Measurements from ENCODE around the gene MTUS2.

Gene MTUS2

GRCh38 chr13:29456419-29456818, 636.3 kb downstream of the MTUS2 start:
- no peak overlapping the region for H3K27ac ChIP-seq (ENCODE audit: low read depth, low read length)

GRCh38 chr13:29457299-29457698, 637.2 kb downstream of the MTUS2 start:
- no peaks in the 10 kb centered on the region for H3K79me2 ChIP-seq (ENCODE audit: control insufficient read depth, insufficient read depth, low read length, unreplicated experiment)
- no peak overlapping the region for H3K4me3 ChIP-seq (ENCODE audit: low read depth, low read length)
- H2AFZ ChIP-seq (ENCODE audit: low read length, unreplicated experiment): no peak overlapping the region
- peaks cover 8% of the 10 kb centered on the region for H3K4me1 ChIP-seq (ENCODE audit: control insufficient read depth, insufficient read depth, low read length, unreplicated experiment)
- peaks cover 23% of the 10 kb centered on the region for H3K27me3 ChIP-seq (ENCODE audit: insufficient read depth, low read length)
- H3K27ac ChIP-seq (ENCODE audit: low read depth, low read length): no peak overlapping the region
- no peaks in the 10 kb centered on the region for H3K36me3 ChIP-seq (ENCODE audit: insufficient read depth, low read length)

More at GRCh38 chr13:29456419-29456818, 636.3 kb downstream of the MTUS2 start:
- Histone ChIP-seq H3K4me3 (ENCODE audit: low read depth, low read length) (no peak overlapping the region), H3K4me1 (ENCODE audit: control insufficient read depth, insufficient read depth, low read length, unreplicated experiment) (peaks cover 8% of the 10 kb centered on the region), H2AFZ (ENCODE audit: low read length, unreplicated experiment) (no peak overlapping the region), H3K27me3 (ENCODE audit: insufficient read depth, low read length) (peaks cover 14% of the 10 kb centered on the region; the same call in 1 of the 2 replicates), H3K79me2 (ENCODE audit: control insufficient read depth, insufficient read depth, low read length, unreplicated experiment) (no peaks in the 10 kb centered on the region), H3K36me3 (ENCODE audit: insufficient read depth, low read length) (no peaks in the 10 kb centered on the region)

DNA sequence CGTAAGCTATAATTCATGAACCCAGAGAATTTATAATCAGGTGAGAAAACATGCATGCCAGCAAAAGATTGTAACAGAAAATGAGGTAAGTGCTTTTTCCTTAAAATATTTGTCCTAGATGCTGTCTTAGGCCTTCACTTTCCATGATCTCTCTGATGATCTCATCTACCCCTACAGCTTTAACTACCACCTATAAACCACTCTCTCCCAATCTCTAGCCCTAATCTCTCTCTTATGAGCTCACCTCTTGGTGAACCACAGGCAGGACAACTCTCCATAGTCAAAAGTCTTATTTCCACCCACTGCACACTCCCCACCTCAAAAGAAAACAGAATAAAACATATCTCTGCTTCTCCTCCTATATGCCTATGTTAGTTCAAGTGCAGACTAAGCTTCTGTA, 638.3 kb downstream of the MTUS2 start:
- no peaks in the 10 kb centered on the region for H3K79me2 ChIP-seq (ENCODE audit: control insufficient read depth, insufficient read depth, low read length, unreplicated experiment)
- no peaks in the 10 kb centered on the region for H3K36me3 ChIP-seq (ENCODE audit: insufficient read depth, low read length)
- no peak overlapping the region for H3K4me3 ChIP-seq (ENCODE audit: low read depth, low read length)
- H3K27ac ChIP-seq (ENCODE audit: low read depth, low read length): no peak overlapping the region
- peaks cover 8% of the 10 kb centered on the region for H3K4me1 ChIP-seq (ENCODE audit: control insufficient read depth, insufficient read depth, low read length, unreplicated experiment)
- no peak overlapping the region for H2AFZ ChIP-seq (ENCODE audit: low read length, unreplicated experiment)
- H3K27me3 ChIP-seq (ENCODE audit: insufficient read depth, low read length): peaks cover 27% of the 10 kb centered on the region

GRCh38 chr13:29459813-29460355, 639.7 kb downstream of the MTUS2 start:
- no peak overlapping the region for H3K4me3 ChIP-seq (ENCODE audit: low read depth, low read length)
- H3K79me2 ChIP-seq (ENCODE audit: control insufficient read depth, insufficient read depth, low read length, unreplicated experiment): no peaks in the 10 kb centered on the region
- no peak overlapping the region for H3K27ac ChIP-seq (ENCODE audit: low read depth, low read length)
- peaks cover 8% of the 10 kb centered on the region for H3K4me1 ChIP-seq (ENCODE audit: control insufficient read depth, insufficient read depth, low read length, unreplicated experiment)
- H3K36me3 ChIP-seq (ENCODE audit: insufficient read depth, low read length): no peaks in the 10 kb centered on the region
- no peak overlapping the region for H2AFZ ChIP-seq (ENCODE audit: low read length, unreplicated experiment)
- peaks cover 29% of the 10 kb centered on the region for H3K27me3 ChIP-seq (ENCODE audit: insufficient read depth, low read length)

GRCh38 chr13:29464105-29464679, 644.1 kb downstream of the MTUS2 start:
- Histone ChIP-seq H2AFZ (ENCODE audit: low read length, unreplicated experiment) (no peak overlapping the region), H3K4me1 (ENCODE audit: control insufficient read depth, insufficient read depth, low read length, unreplicated experiment) (peaks cover 6% of the 10 kb centered on the region), H3K36me3 (ENCODE audit: insufficient read depth, low read length) (no peaks in the 10 kb centered on the region), H3K27ac (ENCODE audit: low read depth, low read length) (no peak overlapping the region), H3K4me3 (ENCODE audit: low read depth, low read length) (no peak overlapping the region), H3K79me2 (ENCODE audit: control insufficient read depth, insufficient read depth, low read length, unreplicated experiment) (no peaks in the 10 kb centered on the region), H3K27me3 (ENCODE audit: insufficient read depth, low read length) (peaks cover 29% of the 10 kb centered on the region)

DNA sequence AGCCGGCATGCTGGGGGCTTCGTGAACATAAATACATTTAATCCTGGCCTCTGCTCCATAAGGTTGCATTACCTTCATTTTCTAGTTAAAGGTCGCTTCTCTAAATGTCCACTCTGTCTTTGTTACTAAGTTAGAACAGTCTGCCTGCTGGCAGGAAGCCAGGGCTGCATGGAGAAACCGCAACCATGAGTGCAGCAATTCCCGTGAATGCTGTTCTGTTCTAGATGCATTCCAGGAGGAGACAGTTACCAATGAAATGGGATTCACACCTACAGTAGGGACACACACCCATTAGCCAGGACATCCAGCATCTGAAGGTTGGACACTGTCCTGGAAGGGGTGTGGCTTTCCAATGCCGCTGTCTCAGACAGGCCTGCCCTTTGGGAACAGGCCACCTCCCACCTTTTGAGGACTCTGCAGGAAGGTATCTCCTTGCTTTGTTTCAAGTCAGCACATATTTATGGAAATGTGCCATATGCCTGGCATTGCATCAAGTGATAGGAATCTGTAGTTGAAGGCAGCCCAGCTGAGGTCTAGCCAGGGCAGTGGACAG, 645.7 kb downstream of the MTUS2 start:
- Histone ChIP-seq H3K4me1 (ENCODE audit: control insufficient read depth, insufficient read depth, low read length, unreplicated experiment) (peaks cover 6% of the 10 kb centered on the region), H3K27me3 (ENCODE audit: insufficient read depth, low read length) (peaks cover 29% of the 10 kb centered on the region), H2AFZ (ENCODE audit: low read length, unreplicated experiment) (no peak overlapping the region)

DNA sequence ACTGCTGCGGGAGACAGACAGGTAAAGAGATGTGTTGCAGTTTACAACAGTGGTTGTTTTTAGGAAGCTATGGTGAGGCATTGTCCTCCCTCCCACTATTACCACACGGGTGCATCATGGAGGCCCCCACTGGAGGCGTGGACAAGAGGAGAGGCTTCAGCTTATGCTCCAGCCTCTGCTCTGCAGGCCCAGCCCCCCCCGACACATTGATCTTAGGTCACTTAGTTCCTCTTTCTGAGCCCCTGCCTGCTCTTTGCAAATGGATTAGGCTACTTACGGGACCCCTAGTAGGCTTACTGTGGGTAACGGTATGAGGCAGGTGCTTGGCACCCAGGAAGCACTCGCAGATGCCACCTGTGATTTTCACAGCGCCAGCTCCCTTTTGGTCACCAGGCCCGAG, 651.4 kb downstream of the MTUS2 start:
- H3K4me1 ChIP-seq (ENCODE audit: control insufficient read depth, insufficient read depth, low read length, unreplicated experiment): no peaks in the 10 kb centered on the region
- no peak overlapping the region for H2AFZ ChIP-seq (ENCODE audit: low read length, unreplicated experiment)
- H3K27ac ChIP-seq (ENCODE audit: low read depth, low read length): no peak overlapping the region
- no peak overlapping the region for H3K4me3 ChIP-seq (ENCODE audit: low read depth, low read length)
- no peaks in the 10 kb centered on the region for H3K27me3 ChIP-seq (ENCODE audit: insufficient read depth, low read length)
- H3K79me2 ChIP-seq (ENCODE audit: control insufficient read depth, insufficient read depth, low read length, unreplicated experiment): no peaks in the 10 kb centered on the region
- H3K36me3 ChIP-seq (ENCODE audit: insufficient read depth, low read length): no peaks in the 10 kb centered on the region

More for the DNA sequence above, 645.7 kb downstream of the MTUS2 start:
- no peaks in the 10 kb centered on the region for H3K36me3 ChIP-seq (ENCODE audit: insufficient read depth, low read length)
- H3K4me3 ChIP-seq (ENCODE audit: low read depth, low read length): no peak overlapping the region
- no peaks in the 10 kb centered on the region for H3K79me2 ChIP-seq (ENCODE audit: control insufficient read depth, insufficient read depth, low read length, unreplicated experiment)
- no peak overlapping the region for H3K27ac ChIP-seq (ENCODE audit: low read depth, low read length)

- Histone ChIP-seq H2AFZ (ENCODE audit: low read length, unreplicated experiment) (no peak overlapping the region), H3K27ac (ENCODE audit: low read depth, low read length) (no peak overlapping the region), H3K36me3 (ENCODE audit: insufficient read depth, low read length) (no peaks in the 10 kb centered on the region), H3K4me1 (ENCODE audit: control insufficient read depth, insufficient read depth, low read length, unreplicated experiment) (no peaks in the 10 kb centered on the region), H3K27me3 (ENCODE audit: insufficient read depth, low read length) (peaks cover 2% of the 10 kb centered on the region; the same call in 1 of the 2 replicates), H3K4me3 (ENCODE audit: low read depth, low read length) (no peak overlapping the region), H3K79me2 (ENCODE audit: control insufficient read depth, insufficient read depth, low read length, unreplicated experiment) (no peaks in the 10 kb centered on the region)
These were observed 652.3 kb downstream of the MTUS2 start for GRCh38 chr13:29472332-29472961.

DNA sequence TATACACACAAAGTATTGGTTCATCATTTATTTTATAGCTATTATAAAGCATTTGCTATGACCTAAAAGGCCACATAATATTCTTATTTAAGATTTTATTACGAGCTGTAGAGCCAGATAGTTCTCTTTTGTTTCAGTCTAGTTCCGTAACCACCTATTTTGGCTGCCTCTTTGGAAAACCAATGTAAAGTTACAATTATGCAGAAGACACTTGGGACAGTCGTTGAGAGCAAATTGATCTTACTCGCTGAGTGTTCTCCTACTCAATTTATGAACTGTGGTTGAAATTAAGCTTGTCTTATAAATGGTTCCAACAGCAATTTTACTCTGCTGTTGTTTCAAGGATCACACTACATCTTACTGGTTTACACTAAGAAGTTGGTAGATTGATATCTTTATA, 653.0 kb downstream of the MTUS2 start:
- Histone ChIP-seq H3K27ac (ENCODE audit: low read depth, low read length) (no peak overlapping the region), H2AFZ (ENCODE audit: low read length, unreplicated experiment) (no peak overlapping the region), H3K4me1 (ENCODE audit: control insufficient read depth, insufficient read depth, low read length, unreplicated experiment) (no peaks in the 10 kb centered on the region), H3K79me2 (ENCODE audit: control insufficient read depth, insufficient read depth, low read length, unreplicated experiment) (no peaks in the 10 kb centered on the region), H3K36me3 (ENCODE audit: insufficient read depth, low read length) (no peaks in the 10 kb centered on the region), H3K27me3 (ENCODE audit: insufficient read depth, low read length) (peaks cover 8% of the 10 kb centered on the region; the same call in 1 of the 2 replicates), H3K4me3 (ENCODE audit: low read depth, low read length) (no peak overlapping the region)

DNA sequence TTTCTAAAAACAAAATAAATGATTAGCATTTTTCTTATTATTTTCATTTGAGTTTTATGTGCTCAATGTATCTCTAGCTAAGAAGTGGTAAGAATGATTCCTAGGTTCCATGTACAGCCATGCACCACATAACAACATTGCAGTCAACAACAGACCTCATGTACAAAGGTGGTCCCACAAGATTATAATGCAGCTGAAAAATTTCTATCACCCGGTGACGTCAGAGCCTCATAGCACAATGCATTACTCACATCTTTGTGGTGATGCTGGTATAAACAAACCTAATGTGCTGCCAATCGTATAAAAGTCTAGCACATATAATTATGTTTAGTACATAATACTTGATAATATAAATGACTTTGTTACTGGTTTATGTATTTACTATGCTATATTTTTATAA, 654.9 kb downstream of the MTUS2 start:
- no peak overlapping the region for H3K27ac ChIP-seq (ENCODE audit: low read depth, low read length)

GRCh38 chr13:29476046-29476445, 655.9 kb downstream of the MTUS2 start:
- no peaks in the 10 kb centered on the region for H3K4me1 ChIP-seq (ENCODE audit: control insufficient read depth, insufficient read depth, low read length, unreplicated experiment)
- no peak overlapping the region for H3K27ac ChIP-seq (ENCODE audit: low read depth, low read length)
- H3K79me2 ChIP-seq (ENCODE audit: control insufficient read depth, insufficient read depth, low read length, unreplicated experiment): no peaks in the 10 kb centered on the region
- no peak overlapping the region for H2AFZ ChIP-seq (ENCODE audit: low read length, unreplicated experiment)
- H3K27me3 ChIP-seq (ENCODE audit: insufficient read depth, low read length): peaks cover 27% of the 10 kb centered on the region; the same call in 1 of the 2 replicates
- no peak overlapping the region for H3K4me3 ChIP-seq (ENCODE audit: low read depth, low read length)
- H3K36me3 ChIP-seq (ENCODE audit: insufficient read depth, low read length): no peaks in the 10 kb centered on the region

More for the DNA sequence above, 654.9 kb downstream of the MTUS2 start:
- H3K27me3 ChIP-seq (ENCODE audit: insufficient read depth, low read length): peaks cover 22% of the 10 kb centered on the region; the same call in 1 of the 2 replicates
- no peak overlapping the region for H2AFZ ChIP-seq (ENCODE audit: low read length, unreplicated experiment)
- H3K4me3 ChIP-seq (ENCODE audit: low read depth, low read length): no peak overlapping the region
- H3K36me3 ChIP-seq (ENCODE audit: insufficient read depth, low read length): no peaks in the 10 kb centered on the region
- H3K4me1 ChIP-seq (ENCODE audit: control insufficient read depth, insufficient read depth, low read length, unreplicated experiment): no peaks in the 10 kb centered on the region
- no peaks in the 10 kb centered on the region for H3K79me2 ChIP-seq (ENCODE audit: control insufficient read depth, insufficient read depth, low read length, unreplicated experiment)
